PFSK-1 (cell line): ENCODE results near the gene MAFG.

ENCODE experiments used
- POLR2AphosphoS5 ChIP-seq: IDR thresholded peaks from 2 replicates; pipeline ENCODE4 v1.6.1; 2012; ENCODE audit warnings: low read depth, mild to moderate bottlenecking, control low read depth, low read length, moderate library complexity
- TAF1 ChIP-seq: IDR thresholded peaks from 2 replicates; pipeline ENCODE4 v1.6.1; 2012; ENCODE audit warnings: low read length, control low read depth, borderline replicate concordance; ENCODE audit not compliant: insufficient read depth
- TF ChIP-seq, protein P1 (sequence below), 2 experiments: IDR thresholded peaks; 2 replicates each; pipeline versions ENCODE4 v1.6.1 to v1.8.0; 2011 to 2012; ENCODE audit warnings: low read depth in 2 of 2, low read length in 2 of 2, control low read depth in 1 of 2, inconsistent platforms in 1 of 2, mild to moderate bottlenecking in 1 of 2, moderate library complexity in 1 of 2; ENCODE audit not compliant: insufficient read depth in 1 of 2

DNA sequence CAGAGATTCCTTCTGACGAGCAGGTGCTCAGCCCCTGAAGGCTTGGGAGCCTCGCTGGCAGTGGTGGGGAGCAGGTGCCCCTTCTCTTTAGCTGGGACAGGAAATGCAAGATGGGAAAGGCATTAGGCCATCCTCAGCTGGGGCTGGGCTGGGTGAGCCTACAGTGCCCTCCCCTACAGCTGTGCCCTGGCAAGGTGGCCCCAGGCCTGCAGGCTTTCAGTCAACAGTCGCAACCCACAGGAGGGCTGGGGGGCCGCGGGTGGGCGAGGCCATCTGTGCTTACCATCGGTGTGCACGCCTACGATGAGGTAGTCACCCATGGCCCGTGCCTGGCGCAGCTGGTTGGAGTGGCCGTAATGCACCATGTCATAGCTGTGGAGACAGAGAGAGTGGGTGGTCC lies 18.3 kb downstream of the MAFG start:
- TF ChIP-seq POLR2AphosphoS5 (no peak), TAF1 (no peak)
- TF ChIP-seq, protein P1, sequence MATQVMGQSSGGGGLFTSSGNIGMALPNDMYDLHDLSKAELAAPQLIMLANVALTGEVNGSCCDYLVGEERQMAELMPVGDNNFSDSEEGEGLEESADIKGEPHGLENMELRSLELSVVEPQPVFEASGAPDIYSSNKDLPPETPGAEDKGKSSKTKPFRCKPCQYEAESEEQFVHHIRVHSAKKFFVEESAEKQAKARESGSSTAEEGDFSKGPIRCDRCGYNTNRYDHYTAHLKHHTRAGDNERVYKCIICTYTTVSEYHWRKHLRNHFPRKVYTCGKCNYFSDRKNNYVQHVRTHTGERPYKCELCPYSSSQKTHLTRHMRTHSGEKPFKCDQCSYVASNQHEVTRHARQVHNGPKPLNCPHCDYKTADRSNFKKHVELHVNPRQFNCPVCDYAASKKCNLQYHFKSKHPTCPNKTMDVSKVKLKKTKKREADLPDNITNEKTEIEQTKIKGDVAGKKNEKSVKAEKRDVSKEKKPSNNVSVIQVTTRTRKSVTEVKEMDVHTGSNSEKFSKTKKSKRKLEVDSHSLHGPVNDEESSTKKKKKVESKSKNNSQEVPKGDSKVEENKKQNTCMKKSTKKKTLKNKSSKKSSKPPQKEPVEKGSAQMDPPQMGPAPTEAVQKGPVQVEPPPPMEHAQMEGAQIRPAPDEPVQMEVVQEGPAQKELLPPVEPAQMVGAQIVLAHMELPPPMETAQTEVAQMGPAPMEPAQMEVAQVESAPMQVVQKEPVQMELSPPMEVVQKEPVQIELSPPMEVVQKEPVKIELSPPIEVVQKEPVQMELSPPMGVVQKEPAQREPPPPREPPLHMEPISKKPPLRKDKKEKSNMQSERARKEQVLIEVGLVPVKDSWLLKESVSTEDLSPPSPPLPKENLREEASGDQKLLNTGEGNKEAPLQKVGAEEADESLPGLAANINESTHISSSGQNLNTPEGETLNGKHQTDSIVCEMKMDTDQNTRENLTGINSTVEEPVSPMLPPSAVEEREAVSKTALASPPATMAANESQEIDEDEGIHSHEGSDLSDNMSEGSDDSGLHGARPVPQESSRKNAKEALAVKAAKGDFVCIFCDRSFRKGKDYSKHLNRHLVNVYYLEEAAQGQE (IDR thresholded peaks at IDR 0.05; ENCODE audit: insufficient read depth in 1 of 2, low read depth in 2 of 2, low read length in 2 of 2), result no peak
